Hematopoietic multipotent progenitor cell treated with erythropoietin and hydrocortisone succinate and interleukin-3 and kit ligand, for 17 days (in vitro differentiated cells): ENCODE measurements around the gene TTLL8.

Experiments
- DNase-seq: peaks from one replicate; pipeline ENCODE4 v3.0.0-alpha.2; 2015; ENCODE audit warnings: low spot score

The TTLL8 gene

GRCh38 chr22:50040717-50041116 is 17.4 kb downstream of the TTLL8 start:
- no peak for DNase-seq

DNA sequence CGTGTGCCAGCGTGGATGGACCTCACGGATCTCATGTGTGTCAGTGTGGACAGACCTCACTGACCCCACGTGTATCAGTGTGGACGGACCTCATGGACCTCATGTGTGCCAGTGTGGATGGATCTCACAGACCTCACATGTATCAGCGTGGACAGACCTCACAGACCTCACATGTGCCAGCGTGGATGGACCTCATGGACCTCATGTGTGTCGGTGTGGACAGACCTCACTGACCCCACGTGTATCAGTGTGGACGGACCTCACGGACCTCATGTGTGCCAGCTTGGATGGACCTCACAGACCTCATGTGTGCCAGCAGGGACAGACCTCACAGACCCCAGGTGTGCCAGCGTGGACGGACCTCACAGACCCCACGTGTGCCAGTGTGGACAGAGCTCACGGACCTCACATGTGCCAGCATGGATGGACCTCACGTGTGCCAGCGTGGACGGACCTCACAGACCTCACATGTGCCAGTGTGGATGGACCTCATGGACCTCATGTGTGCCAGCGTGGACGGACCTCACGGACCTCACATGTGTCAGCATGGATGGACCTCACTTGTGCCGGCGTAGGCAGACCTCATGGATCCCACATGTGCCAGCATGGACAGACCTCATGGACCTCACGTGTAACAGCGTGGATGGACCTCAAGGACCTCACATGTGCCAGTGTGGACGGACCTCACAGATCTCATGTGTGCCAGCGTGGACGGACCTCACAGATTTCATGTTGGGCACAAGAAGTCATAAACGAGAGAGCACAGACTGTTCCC is 18.2 kb downstream of the TTLL8 start:
- DNase-seq, result no peak

DNA sequence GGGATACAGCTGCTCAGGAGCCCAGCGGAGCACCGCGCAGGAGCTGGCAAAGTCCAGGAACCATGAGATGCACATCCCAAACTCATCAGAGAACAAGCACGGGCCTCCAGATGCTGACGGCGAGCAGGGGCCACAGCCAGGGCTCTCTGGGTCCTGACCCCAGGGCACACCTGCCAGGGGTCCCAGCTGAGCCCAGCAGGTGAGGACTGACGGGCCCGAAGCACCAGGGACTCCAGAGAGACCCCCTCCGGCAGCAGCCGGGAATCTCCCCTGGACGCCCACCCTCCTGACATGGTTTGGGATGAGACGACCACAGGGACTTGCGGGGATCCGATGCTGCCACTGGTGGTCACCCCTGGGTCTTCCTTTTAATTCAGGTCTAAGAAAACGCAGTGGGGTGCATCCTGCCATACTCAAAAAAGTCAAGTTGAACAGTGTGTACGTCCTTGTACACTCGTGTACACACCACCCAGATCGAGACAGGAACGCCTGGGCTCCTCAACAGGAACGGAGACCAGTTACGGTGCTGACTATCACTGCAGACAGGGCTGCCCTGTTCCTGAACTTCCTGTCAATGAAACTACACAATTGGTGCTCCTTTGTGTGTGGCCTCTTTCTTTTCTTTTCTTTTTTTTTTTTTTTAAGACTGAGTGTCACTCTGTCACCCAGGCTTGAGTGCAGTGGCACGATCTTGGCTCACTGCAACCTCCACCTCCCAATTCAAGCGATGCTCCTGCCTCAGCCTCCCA is 21.9 kb downstream of the TTLL8 start:
- DNase-seq, result no peak

- DNase-seq, result no peak
Observed at GRCh38 chr22:50035131-50035881, 22.8 kb downstream of the TTLL8 start.

GRCh38 chr22:50034126-50035081 is 23.7 kb downstream of the TTLL8 start:
- DNase-seq, result no peak

- no peak for DNase-seq
Observed at GRCh38 chr22:50032941-50033601, 25.0 kb downstream of the TTLL8 start.

- no peak for DNase-seq
Observed at GRCh38 chr22:50032109-50032871, 25.8 kb downstream of the TTLL8 start.

- no peak for DNase-seq
Observed at GRCh38 chr22:50031189-50032091, 26.7 kb downstream of the TTLL8 start.

DNA sequence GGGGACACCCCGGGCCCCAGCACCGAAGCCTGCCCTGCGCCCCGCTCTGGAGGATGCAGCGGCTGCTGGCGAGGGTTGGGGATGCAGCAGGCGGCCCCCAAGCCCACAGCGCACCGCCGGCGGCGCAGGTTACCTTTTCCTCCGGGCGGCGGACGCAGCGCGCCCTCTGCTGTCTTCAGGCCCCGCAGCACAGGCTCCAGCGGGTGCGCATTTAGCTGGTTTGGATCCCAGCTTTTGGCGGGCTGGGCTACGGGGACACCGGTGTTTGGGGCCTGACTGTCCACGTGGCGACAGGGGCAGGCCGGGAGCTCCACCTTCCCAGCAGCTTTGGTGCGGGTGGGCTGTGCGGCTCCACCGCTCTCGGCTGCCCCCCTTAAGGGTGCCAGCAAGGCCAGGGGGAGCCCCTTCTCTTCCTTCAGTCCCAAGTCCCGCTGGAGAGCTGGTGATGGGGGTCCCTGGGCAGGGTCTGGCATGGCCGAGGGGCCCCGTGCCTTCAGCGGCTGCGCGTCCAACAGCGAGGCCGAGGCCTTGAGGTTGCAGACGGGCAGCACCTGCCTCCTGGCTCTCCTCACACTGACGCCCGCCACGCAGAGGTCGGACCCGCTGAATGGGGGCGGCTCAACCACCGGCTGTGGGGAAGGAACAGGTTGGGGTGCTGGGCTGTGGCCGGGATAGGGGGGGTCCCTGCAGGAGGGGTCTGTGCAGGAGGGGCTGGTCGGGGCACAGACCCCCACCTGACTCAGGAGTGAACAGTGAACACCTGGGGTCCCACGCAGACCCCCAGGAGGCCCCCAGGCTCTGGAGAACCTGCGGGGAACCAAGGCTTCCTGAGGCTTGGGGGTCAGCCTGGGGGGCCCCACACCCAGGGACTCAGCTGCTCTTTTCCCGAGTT is 27.6 kb downstream of the TTLL8 start:
- peak; percentile 34 for DNase-seq

DNA sequence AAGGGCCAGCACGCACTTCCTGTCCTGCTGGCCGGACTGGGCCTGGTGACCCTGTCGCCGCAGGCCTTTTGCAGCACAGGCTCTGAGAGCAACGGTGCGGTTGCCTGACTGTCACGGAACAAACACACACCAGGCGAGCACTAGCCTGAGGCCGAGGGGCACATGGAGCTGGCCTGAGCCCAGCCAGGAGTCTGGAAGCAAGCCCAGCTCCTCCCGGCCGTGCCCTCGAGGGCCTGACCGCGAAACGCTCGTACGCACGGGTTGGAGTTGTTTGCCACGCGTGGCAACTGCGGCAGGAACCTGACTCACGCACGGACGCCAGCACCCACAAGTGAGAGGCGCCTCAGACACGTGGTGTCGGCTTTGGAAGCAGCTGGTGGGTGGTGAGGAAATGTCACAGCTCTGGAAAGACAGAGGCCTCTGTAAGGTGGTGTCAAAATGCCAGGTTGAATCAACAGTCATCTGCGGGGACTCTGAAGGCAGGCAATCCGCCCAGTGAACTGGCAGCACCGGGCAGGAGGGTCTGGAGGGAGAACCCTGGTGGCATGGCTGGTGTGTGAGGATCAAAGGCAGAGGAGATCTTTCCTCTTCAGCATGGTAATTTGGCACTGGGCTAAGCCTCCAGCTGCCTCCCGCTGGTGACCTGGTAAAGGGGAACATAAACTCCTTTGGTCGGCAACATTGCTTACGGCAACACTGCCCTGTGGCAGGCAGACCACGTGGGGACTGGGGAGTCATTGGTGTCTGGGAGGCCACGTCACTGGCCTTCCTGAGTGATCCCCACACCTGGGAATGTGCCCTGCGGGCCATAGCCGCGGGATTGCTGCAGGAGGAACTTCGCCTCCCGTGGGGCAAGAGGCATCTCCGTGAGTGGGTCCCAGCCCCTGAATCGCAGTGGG is 30.2 kb downstream of the TTLL8 start:
- DNase-seq, result no peak

GRCh38 chr22:50025993-50026392 is 32.1 kb downstream of the TTLL8 start:
- DNase-seq, result no peak

DNA sequence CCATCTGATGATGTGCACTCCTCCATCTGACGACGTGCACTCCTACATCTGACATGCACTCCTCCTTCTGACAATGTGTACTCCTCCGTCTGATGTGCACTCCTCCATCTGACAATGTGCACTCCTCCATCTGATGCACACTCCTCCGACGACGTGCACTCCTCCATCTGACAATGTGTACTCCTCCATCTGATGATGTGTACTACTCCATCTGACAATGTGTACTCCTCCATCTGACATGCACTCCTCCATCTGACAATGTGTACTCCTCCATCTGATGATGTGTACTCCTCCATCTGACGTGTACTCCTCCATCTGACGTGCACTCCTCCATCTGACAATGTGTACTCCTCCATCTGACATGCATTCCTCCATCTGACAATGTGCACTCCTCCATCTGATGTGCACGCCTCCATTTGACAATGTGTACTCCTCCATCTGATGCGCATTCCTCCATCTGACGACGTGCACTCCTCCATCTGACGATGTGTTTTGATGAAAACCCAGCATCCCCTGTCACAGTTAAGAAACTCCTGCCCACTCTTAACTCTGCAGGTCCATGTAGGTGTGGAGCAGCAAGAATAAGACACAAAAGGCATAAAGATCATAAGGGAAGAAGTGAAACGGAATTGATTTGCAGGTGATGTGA is 35.8 kb downstream of the TTLL8 start:
- DNase-seq, result no peak

DNA sequence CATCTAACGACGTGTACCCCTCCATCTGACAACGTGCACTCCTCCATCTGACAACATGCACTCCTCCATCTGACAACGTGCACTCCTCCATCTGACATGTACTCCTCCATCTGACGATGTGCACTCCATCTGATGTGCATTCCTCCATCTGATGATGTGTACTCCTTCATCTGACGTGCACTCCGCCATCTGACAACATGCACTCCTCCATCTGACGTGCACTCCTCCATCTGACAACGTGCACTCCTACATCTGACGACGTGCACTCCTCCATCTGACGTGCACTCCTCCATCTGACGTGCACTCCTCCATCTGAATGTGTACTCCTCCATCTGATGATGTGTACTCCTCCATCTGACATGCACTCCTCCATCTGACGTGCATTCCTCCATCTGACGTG is 37.5 kb downstream of the TTLL8 start:
- DNase-seq, result no peak

- DNase-seq, result no peak
Observed at GRCh38 chr22:50019316-50019715, 38.8 kb downstream of the TTLL8 start.

GRCh38 chr22:50018608-50019285 is 39.4 kb downstream of the TTLL8 start:
- no peak for DNase-seq

GRCh38 chr22:50017701-50018224 is 40.3 kb downstream of the TTLL8 start:
- DNase-seq, result no peak
